Uterus (tissue), 4 donors: ENCODE results near the gene DCAF8L1. TPM values are rescaled to one million over a fixed set of nuclear protein-coding genes. Genes with fewer than 3 reads are reported as not detected.
"Not testable (repeated sequence)": the region's sequence is repeated elsewhere in the genome, so short reads cannot be mapped to it uniquely, and the experiment has no call there.

Source experiments
- DNase-seq, 2 donors: peaks; one replicate each; pipeline ENCODE4 v3.0.0-alpha.2; 2019 to 2020
- H3K27ac ChIP-seq, 2 donors: fragments of 200-600 bp; sonication (generic); 1 replicate in 1 of 2; 2 replicates in 1 of 2; pipeline ENCODE4 v1.5.1; 2016 to 2018
- H3K27me3 ChIP-seq, 2 donors: fragments of 200-600 bp; sonication (generic); one replicate each; pipeline ENCODE4 v1.5.1; 2018 to 2019; ENCODE audit warnings: control low read depth in 1 of 2
- H3K36me3 ChIP-seq, 2 donors: fragments of 200-600 bp; sonication (generic); one replicate each; pipeline ENCODE4 v1.5.1; 2019; ENCODE audit warnings: control low read depth in 1 of 2
- H3K4me1 ChIP-seq, 2 donors: fragments of 200-600 bp; sonication (generic); one replicate each; pipeline ENCODE4 v1.5.1; 2018 to 2019; ENCODE audit warnings: control low read depth in 1 of 2
- H3K4me3 ChIP-seq, 2 donors: fragments of 200-600 bp; sonication (generic); 1 replicate in 1 of 2; 2 replicates in 1 of 2; pipeline ENCODE4 v1.5.1; 2018 to 2019; ENCODE audit warnings: mild to moderate bottlenecking in 1 of 2
- H3K9me3 ChIP-seq, 2 donors: fragments of 200-600 bp; sonication (generic); one replicate each; pipeline ENCODE4 v1.5.1; 2019; ENCODE audit warnings: control low read depth in 1 of 2
- POLR2A ChIP-seq, 2 donors: fragments of 450-650 bp; IDR thresholded peaks; one replicate each; pipeline ENCODE4 v1.6.1; 2016; ENCODE audit warnings: antibody characterized with exemption in 2 of 2, mild to moderate bottlenecking in 1 of 2, moderate library complexity in 1 of 2
- intact Hi-C: fragments of 100-400 bp; cut with DNase I; formaldehyde crosslinking; loops from one replicate; pipeline ENCODE4 v1.15.1; 2023; ENCODE audit warnings: low total_unique reads
- total RNA-seq, 4 donors: library from RNA; depleted of rRNA in 3 of 4; stranded (reverse); fragments of >200 nt in 3 of 4; gene quantifications; one replicate each; pipeline versions ENCODE4 v1.1.0 to v1.2.4, GENCODE V29; 2014 to 2023
- TF ChIP-seq, protein P1 (sequence below), 4 experiments: fragments of 200-600 bp in 2 of 4; fragments of 450-650 bp in 2 of 4; sonication (generic) in 2 of 4; IDR thresholded peaks; one replicate each; pipeline ENCODE4 v1.5.1; 2016 to 2019; ENCODE audit warnings: antibody characterized with exemption in 4 of 4, mild to moderate bottlenecking in 2 of 4, moderate library complexity in 1 of 4
- donor health status: DM: yes; HTN: yes; CAD: no.

Gene DCAF8L1
- total RNA-seq, 4 donors from 2014 or later, result not detected

GRCh38 chrX:27998666-27999065 is 17.4 kb upstream of the DCAF8L1 start:
- H3K36me3 ChIP-seq, result no peaks in the 10 kb centered on the region
- DNase-seq, result no peak

DNA sequence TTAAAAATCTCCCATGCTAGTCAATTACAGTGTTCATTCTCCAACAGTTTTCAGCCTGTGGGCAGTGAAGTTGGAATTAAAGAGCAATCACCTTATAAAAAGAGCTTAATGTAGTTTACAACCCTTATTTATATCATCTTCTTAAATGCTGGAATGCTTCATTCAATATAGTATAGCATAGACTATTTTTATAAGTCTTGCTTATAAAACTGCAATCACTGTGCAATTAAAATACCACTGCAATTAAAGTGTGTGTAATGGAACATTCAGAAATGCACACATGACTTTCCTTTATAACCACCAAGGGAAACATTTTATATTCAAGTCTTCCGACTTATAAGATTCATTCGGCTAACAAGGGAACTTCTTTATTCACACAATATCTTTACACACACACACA is 16.4 kb upstream of the DCAF8L1 start:
- no peak for DNase-seq
- no peak overlapping the region for H3K4me3 ChIP-seq
- H3K27ac ChIP-seq, result no peak overlapping the region
- H3K36me3 ChIP-seq, result no peaks in the 10 kb centered on the region
- intact Hi-C loops, result no loop called here
- H3K9me3 ChIP-seq, result no peaks in the 10 kb centered on the region
- peaks cover 0 to 3% of the 10 kb centered on the region in 2 donors for H3K27me3 ChIP-seq
- H3K4me1 ChIP-seq, result no peaks in the 10 kb centered on the region
- TF ChIP-seq, protein P1, sequence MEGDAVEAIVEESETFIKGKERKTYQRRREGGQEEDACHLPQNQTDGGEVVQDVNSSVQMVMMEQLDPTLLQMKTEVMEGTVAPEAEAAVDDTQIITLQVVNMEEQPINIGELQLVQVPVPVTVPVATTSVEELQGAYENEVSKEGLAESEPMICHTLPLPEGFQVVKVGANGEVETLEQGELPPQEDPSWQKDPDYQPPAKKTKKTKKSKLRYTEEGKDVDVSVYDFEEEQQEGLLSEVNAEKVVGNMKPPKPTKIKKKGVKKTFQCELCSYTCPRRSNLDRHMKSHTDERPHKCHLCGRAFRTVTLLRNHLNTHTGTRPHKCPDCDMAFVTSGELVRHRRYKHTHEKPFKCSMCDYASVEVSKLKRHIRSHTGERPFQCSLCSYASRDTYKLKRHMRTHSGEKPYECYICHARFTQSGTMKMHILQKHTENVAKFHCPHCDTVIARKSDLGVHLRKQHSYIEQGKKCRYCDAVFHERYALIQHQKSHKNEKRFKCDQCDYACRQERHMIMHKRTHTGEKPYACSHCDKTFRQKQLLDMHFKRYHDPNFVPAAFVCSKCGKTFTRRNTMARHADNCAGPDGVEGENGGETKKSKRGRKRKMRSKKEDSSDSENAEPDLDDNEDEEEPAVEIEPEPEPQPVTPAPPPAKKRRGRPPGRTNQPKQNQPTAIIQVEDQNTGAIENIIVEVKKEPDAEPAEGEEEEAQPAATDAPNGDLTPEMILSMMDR (IDR thresholded peaks at IDR 0.05), result no peak
- TF ChIP-seq POLR2A (IDR thresholded peaks at IDR 0.05), result no peak

More at GRCh38 chrX:27998666-27999065, 17.4 kb upstream of the DCAF8L1 start:
- TF ChIP-seq, protein P1 (IDR thresholded peaks at IDR 0.05), result no peak
- no peak for TF ChIP-seq POLR2A (IDR thresholded peaks at IDR 0.05)
- H3K4me3 ChIP-seq, result no peak overlapping the region
- H3K27ac ChIP-seq, result no peak overlapping the region
- H3K9me3 ChIP-seq, result no peaks in the 10 kb centered on the region
- H3K4me1 ChIP-seq, result no peaks in the 10 kb centered on the region
- H3K27me3 ChIP-seq, result peaks cover 0 to 3% of the 10 kb centered on the region in 2 donors
- intact Hi-C loops, result no loop called here

- Histone ChIP-seq H3K9me3 (no peaks in the 10 kb centered on the region), H3K36me3 (no peaks in the 10 kb centered on the region), H3K27me3 (peaks cover 0 to 3% of the 10 kb centered on the region in 2 donors), H3K27ac (no peak overlapping the region), H3K4me3 (no peak overlapping the region), H3K4me1 (no peaks in the 10 kb centered on the region)
- intact Hi-C loops, result no loop called here
- TF ChIP-seq, protein P1 (IDR thresholded peaks at IDR 0.05), result no peak
- TF ChIP-seq POLR2A (IDR thresholded peaks at IDR 0.05), result no peak
- no peak for DNase-seq
Observed at GRCh38 chrX:27996132-27996531, 14.9 kb upstream of the DCAF8L1 start.

- H3K27me3 ChIP-seq, result peaks cover 0 to 3% of the 10 kb centered on the region in 2 donors
- TF ChIP-seq, protein P1 (IDR thresholded peaks at IDR 0.05), result no peak
- no peak for TF ChIP-seq POLR2A (IDR thresholded peaks at IDR 0.05)
- H3K9me3 ChIP-seq, result no peaks in the 10 kb centered on the region
- H3K27ac ChIP-seq, result no peak overlapping the region
- DNase-seq, result no peak
- H3K4me1 ChIP-seq, result no peaks in the 10 kb centered on the region
- intact Hi-C loops, result no loop called here
- no peak overlapping the region for H3K4me3 ChIP-seq
- H3K36me3 ChIP-seq, result no peaks in the 10 kb centered on the region
Observed at GRCh38 chrX:27995611-27996010, 14.4 kb upstream of the DCAF8L1 start.

DNA sequence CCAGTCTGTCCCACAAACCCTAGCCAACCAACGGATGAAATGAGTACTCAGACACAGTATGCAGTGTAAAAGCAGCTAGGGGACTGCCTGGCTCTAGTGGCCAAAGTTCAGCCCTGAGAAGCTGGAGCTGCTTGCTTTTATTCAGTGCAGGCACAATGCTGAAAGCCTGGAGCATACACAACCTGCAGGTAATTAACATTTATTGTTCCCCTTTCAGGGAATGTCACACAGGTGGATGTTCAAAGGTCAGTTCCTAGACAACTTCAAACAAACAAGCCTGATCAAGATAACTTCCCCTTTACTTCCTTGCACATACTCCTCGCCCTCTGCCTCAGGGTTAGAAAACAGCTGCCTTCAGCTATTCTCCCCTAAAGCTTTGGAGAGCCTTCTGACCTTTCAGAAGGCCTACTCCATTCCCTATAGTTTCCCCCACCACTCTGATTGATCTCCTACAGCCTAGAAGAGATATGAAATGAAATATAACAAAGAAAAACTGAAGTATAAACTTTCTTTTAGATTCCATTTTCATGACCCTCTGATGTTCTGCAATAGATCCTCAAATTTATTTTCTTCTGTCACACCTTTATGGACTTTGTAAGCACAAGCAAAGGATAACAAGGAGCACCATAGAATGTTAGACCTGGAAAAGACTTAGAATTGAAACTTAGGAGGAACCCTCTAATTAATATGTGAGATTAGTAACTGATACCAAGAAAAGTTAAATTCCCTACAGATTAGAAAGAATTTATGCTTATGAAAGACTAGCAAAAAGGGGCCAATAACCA is 6.8 kb upstream of the DCAF8L1 start:
- no peak for TF ChIP-seq POLR2A (IDR thresholded peaks at IDR 0.05)
- TF ChIP-seq, protein P1 (IDR thresholded peaks at IDR 0.05), result no peak
- H3K27ac ChIP-seq, result no peak overlapping the region
- no peaks in the 10 kb centered on the region for H3K36me3 ChIP-seq
- no peaks in the 10 kb centered on the region for H3K27me3 ChIP-seq
- no peaks in the 10 kb centered on the region for H3K9me3 ChIP-seq
- no peaks in the 10 kb centered on the region for H3K4me1 ChIP-seq
- DNase-seq, result no peak
- H3K4me3 ChIP-seq, result no peak overlapping the region
- intact Hi-C loops, result no loop called here

- H3K4me1 ChIP-seq, H3K27me3 ChIP-seq, H3K9me3 ChIP-seq, H3K36me3 ChIP-seq, DNase-seq, H3K27ac ChIP-seq, intact Hi-C loops, H3K4me3 ChIP-seq: not testable (repeated sequence)
Observed at GRCh38 chrX:27976934-27977333, 4.3 kb downstream of the DCAF8L1 start.
